Measurements from ENCODE around the gene CTAG2.
"Not testable (repeated sequence)": the region's sequence is repeated elsewhere in the genome, so short reads cannot be mapped to it uniquely, and the experiment has no call there.

The CTAG2 gene

GRCh38 chrX:154653413-154653812, at the start of gene CTAG2:
Gene CTAG2, minus strand, starts transcription at chrX:154653579. Its CDS starts 64 bp downstream, at chrX:154653515.
- H3K9me3 Mint-ChIP-seq (ENCODE audit: low read depth); H3K4me1 Mint-ChIP-seq (ENCODE audit: low read depth); H3K36me3 Mint-ChIP-seq; H3K27ac Mint-ChIP-seq; H3K4me3 Mint-ChIP-seq; H3K27me3 Mint-ChIP-seq: not testable (repeated sequence)

GRCh38 chrX:154698630-154699248, 45.4 kb upstream of the CTAG2 start:
- Mint-ChIP-seq H3K27me3 (no peaks in the 10 kb centered on the region), H3K27ac (no peak overlapping the region), H3K36me3 (peaks cover 7% of the 10 kb centered on the region), H3K4me1 (ENCODE audit: low read depth) (peaks cover 2% of the 10 kb centered on the region), H3K9me3 (ENCODE audit: low read depth) (no peaks in the 10 kb centered on the region), H3K4me3 (no peak overlapping the region)

GRCh38 chrX:154696676-154697045, 43.3 kb upstream of the CTAG2 start:
- Mint-ChIP-seq H3K9me3 (ENCODE audit: low read depth) (no peaks in the 10 kb centered on the region), H3K36me3 (peaks cover 7% of the 10 kb centered on the region), H3K4me1 (ENCODE audit: low read depth) (peaks cover 11% of the 10 kb centered on the region), H3K27me3 (no peaks in the 10 kb centered on the region), H3K4me3 (no peak overlapping the region), H3K27ac (no peak overlapping the region)

GRCh38 chrX:154695911-154696675, 42.7 kb upstream of the CTAG2 start:
- peaks cover 11% of the 10 kb centered on the region for H3K4me1 Mint-ChIP-seq (ENCODE audit: low read depth)
- no peaks in the 10 kb centered on the region for H3K9me3 Mint-ChIP-seq (ENCODE audit: low read depth)
- H3K27me3 Mint-ChIP-seq, result no peaks in the 10 kb centered on the region
- H3K36me3 Mint-ChIP-seq, result peaks cover 7% of the 10 kb centered on the region
- H3K4me3 Mint-ChIP-seq, result no peak overlapping the region
- no peak overlapping the region for H3K27ac Mint-ChIP-seq

GRCh38 chrX:154693394-154693793, 40.0 kb upstream of the CTAG2 start:
- no peaks in the 10 kb centered on the region for H3K9me3 Mint-ChIP-seq (ENCODE audit: low read depth)
- H3K4me1 Mint-ChIP-seq (ENCODE audit: low read depth), result peaks cover 11% of the 10 kb centered on the region
- H3K36me3 Mint-ChIP-seq, result peaks cover 7% of the 10 kb centered on the region
- H3K27me3 Mint-ChIP-seq, result no peaks in the 10 kb centered on the region
- no peak overlapping the region for H3K27ac Mint-ChIP-seq
- no peak overlapping the region for H3K4me3 Mint-ChIP-seq

- peaks cover 11% of the 10 kb centered on the region for H3K4me1 Mint-ChIP-seq (ENCODE audit: low read depth)
- H3K27ac Mint-ChIP-seq; H3K9me3 Mint-ChIP-seq (ENCODE audit: low read depth); H3K4me3 Mint-ChIP-seq; H3K27me3 Mint-ChIP-seq; H3K36me3 Mint-ChIP-seq: not testable (repeated sequence)
These were observed 37.1 kb upstream of the CTAG2 start for GRCh38 chrX:154690438-154690837.

GRCh38 chrX:154672084-154672483, 18.7 kb upstream of the CTAG2 start:
- not testable (repeated sequence) for H3K27me3 Mint-ChIP-seq; H3K9me3 Mint-ChIP-seq (ENCODE audit: low read depth); H3K36me3 Mint-ChIP-seq; H3K4me1 Mint-ChIP-seq (ENCODE audit: low read depth); H3K4me3 Mint-ChIP-seq; H3K27ac Mint-ChIP-seq

- not testable (repeated sequence) for H3K4me1 Mint-ChIP-seq (ENCODE audit: low read depth); H3K36me3 Mint-ChIP-seq; H3K4me3 Mint-ChIP-seq; H3K27ac Mint-ChIP-seq; H3K27me3 Mint-ChIP-seq; H3K9me3 Mint-ChIP-seq (ENCODE audit: low read depth)
These were observed 17.5 kb upstream of the CTAG2 start for GRCh38 chrX:154670848-154671247.

GRCh38 chrX:154661899-154662298, 8.5 kb upstream of the CTAG2 start:
- Mint-ChIP-seq H3K27me3 (no peaks in the 10 kb centered on the region), H3K36me3 (no peaks in the 10 kb centered on the region), H3K27ac (no peak overlapping the region), H3K4me3 (no peak overlapping the region), H3K9me3 (ENCODE audit: low read depth) (no peaks in the 10 kb centered on the region), H3K4me1 (ENCODE audit: low read depth) (no peaks in the 10 kb centered on the region)

GRCh38 chrX:154661170-154661569, 7.8 kb upstream of the CTAG2 start:
- Mint-ChIP-seq H3K36me3 (no peaks in the 10 kb centered on the region), H3K27me3 (no peaks in the 10 kb centered on the region), H3K4me3 (no peak overlapping the region), H3K9me3 (ENCODE audit: low read depth) (no peaks in the 10 kb centered on the region), H3K27ac (no peak overlapping the region), H3K4me1 (ENCODE audit: low read depth) (no peaks in the 10 kb centered on the region)

GRCh38 chrX:154660541-154660940, 7.2 kb upstream of the CTAG2 start:
- Mint-ChIP-seq H3K27me3 (no peaks in the 10 kb centered on the region), H3K27ac (no peak overlapping the region), H3K9me3 (ENCODE audit: low read depth) (no peaks in the 10 kb centered on the region), H3K36me3 (no peaks in the 10 kb centered on the region), H3K4me1 (ENCODE audit: low read depth) (no peaks in the 10 kb centered on the region), H3K4me3 (no peak overlapping the region)

- Mint-ChIP-seq H3K36me3 (no peaks in the 10 kb centered on the region), H3K9me3 (ENCODE audit: low read depth) (no peaks in the 10 kb centered on the region), H3K4me3 (no peak overlapping the region), H3K27ac (no peak overlapping the region), H3K4me1 (ENCODE audit: low read depth) (no peaks in the 10 kb centered on the region), H3K27me3 (no peaks in the 10 kb centered on the region)
These were observed 5.6 kb upstream of the CTAG2 start for GRCh38 chrX:154658957-154659356.

GRCh38 chrX:154658187-154658586, 4.8 kb upstream of the CTAG2 start:
- no peaks in the 10 kb centered on the region for H3K9me3 Mint-ChIP-seq (ENCODE audit: low read depth)
- H3K27ac Mint-ChIP-seq, result no peak overlapping the region
- no peaks in the 10 kb centered on the region for H3K4me1 Mint-ChIP-seq (ENCODE audit: low read depth)
- H3K27me3 Mint-ChIP-seq, result no peaks in the 10 kb centered on the region
- no peaks in the 10 kb centered on the region for H3K36me3 Mint-ChIP-seq
- H3K4me3 Mint-ChIP-seq, result no peak overlapping the region

GRCh38 chrX:154657226-154657805, 3.9 kb upstream of the CTAG2 start:
- Mint-ChIP-seq H3K4me3 (no peak overlapping the region), H3K27me3 (no peaks in the 10 kb centered on the region), H3K4me1 (ENCODE audit: low read depth) (no peaks in the 10 kb centered on the region), H3K9me3 (ENCODE audit: low read depth) (no peaks in the 10 kb centered on the region), H3K27ac (no peak overlapping the region), H3K36me3 (no peaks in the 10 kb centered on the region)

- Mint-ChIP-seq H3K4me3 (no peak overlapping the region), H3K27me3 (no peaks in the 10 kb centered on the region), H3K36me3 (no peaks in the 10 kb centered on the region), H3K4me1 (ENCODE audit: low read depth) (no peaks in the 10 kb centered on the region), H3K27ac (no peak overlapping the region), H3K9me3 (ENCODE audit: low read depth) (no peaks in the 10 kb centered on the region)
These were observed 2.4 kb upstream of the CTAG2 start for GRCh38 chrX:154655786-154656185.

- Mint-ChIP-seq H3K27ac (no peak overlapping the region), H3K27me3 (no peaks in the 10 kb centered on the region), H3K36me3 (no peaks in the 10 kb centered on the region), H3K4me3 (no peak overlapping the region), H3K4me1 (ENCODE audit: low read depth) (no peaks in the 10 kb centered on the region), H3K9me3 (ENCODE audit: low read depth) (no peaks in the 10 kb centered on the region)
These were observed 2.0 kb upstream of the CTAG2 start for GRCh38 chrX:154655346-154655745.
